ENCODE measurements around the gene CCDC88B.

CCDC88B gene

GRCh38 chr11:64348383-64349024 is 8.5 kb downstream of the CCDC88B start:
- peak; percentile 77 to 80 for DNase-seq

- DNase-seq: no peak
Observed at GRCh38 chr11:64349025-64349387, 9.0 kb downstream of the CCDC88B start.

- DNase-seq: no peak
Observed at GRCh38 chr11:64349404-64349803, 9.4 kb downstream of the CCDC88B start.

- DNase-seq: no peak
Observed at GRCh38 chr11:64351136-64351631, 11.2 kb downstream of the CCDC88B start.

- no peak for DNase-seq
Observed at GRCh38 chr11:64352099-64352994, 12.3 kb downstream of the CCDC88B start.

GRCh38 chr11:64352995-64353714 is 13.2 kb downstream of the CCDC88B start:
- DNase-seq: no peak

GRCh38 chr11:64353715-64354506 is 13.9 kb downstream of the CCDC88B start:
- no peak for DNase-seq

- peak; percentile 39 to 84 for DNase-seq
Observed at GRCh38 chr11:64355078-64355940, 15.3 kb downstream of the CCDC88B start.

- peak; percentile 44 to 71 for DNase-seq
Observed at GRCh38 chr11:64356498-64357411, 16.8 kb downstream of the CCDC88B start.

- DNase-seq: no peak
Observed at GRCh38 chr11:64357446-64357845, 17.4 kb downstream of the CCDC88B start.

- no peak for DNase-seq
Observed at GRCh38 chr11:64357904-64358535, 18.0 kb downstream of the CCDC88B start.

- no peak for DNase-seq
Observed at GRCh38 chr11:64358536-64358906, 18.5 kb downstream of the CCDC88B start.

- DNase-seq: peak in 1 of 2 experiments; percentile 39
Observed at GRCh38 chr11:64358907-64359711, 19.1 kb downstream of the CCDC88B start, which contains the start of gene RPS6KA4. Gene RPS6KA4, plus strand, starts transcription at chr11:64359162. Its CDS starts 74 bp downstream, at chr11:64359236.

- no peak for DNase-seq
Observed at GRCh38 chr11:64359712-64360445, 19.9 kb downstream of the CCDC88B start.

GRCh38 chr11:64360448-64360921 is 20.5 kb downstream of the CCDC88B start:
- DNase-seq: no peak

- no peak for DNase-seq
Observed at GRCh38 chr11:64361659-64362058, 21.7 kb downstream of the CCDC88B start.

- DNase-seq: no peak
Observed at GRCh38 chr11:64362339-64362738, 22.3 kb downstream of the CCDC88B start.

- DNase-seq: no peak
Observed at GRCh38 chr11:64364435-64364834, 24.4 kb downstream of the CCDC88B start.
